ENCODE results near the gene TRIP10.

The TRIP10 gene

GRCh38 chr19:6776999-6777398, 37.5 kb downstream of the TRIP10 start:
- Histone ChIP-seq H3K79me2 (ENCODE audit: insufficient read depth, low read depth) (peaks cover 72% of the 10 kb centered on the region), H3K4me1 (ENCODE audit: low read depth, poor library complexity, severe bottlenecking) (peaks cover 47% of the 10 kb centered on the region), H3K27ac (no peak overlapping the region), H2AFZ (ENCODE audit: low read depth) (no peak overlapping the region), H3K27me3 (ENCODE audit: insufficient read depth, low read depth) (no peaks in the 10 kb centered on the region), H3K36me3 (ENCODE audit: insufficient read depth) (no peaks in the 10 kb centered on the region), H3K4me2 (no peak overlapping the region), H4K20me1 (ENCODE audit: insufficient read depth) (no peaks in the 10 kb centered on the region), H3K9ac (no peak overlapping the region), H3K4me3 (IDR thresholded peaks at IDR 0.05; ENCODE audit: insufficient read depth, low read depth, low read length) (no peak overlapping the region)
- no peak for TF ChIP-seq CTCF (conservative IDR thresholded peaks at IDR 0.05; ENCODE audit: low read depth, low read length)

DNA sequence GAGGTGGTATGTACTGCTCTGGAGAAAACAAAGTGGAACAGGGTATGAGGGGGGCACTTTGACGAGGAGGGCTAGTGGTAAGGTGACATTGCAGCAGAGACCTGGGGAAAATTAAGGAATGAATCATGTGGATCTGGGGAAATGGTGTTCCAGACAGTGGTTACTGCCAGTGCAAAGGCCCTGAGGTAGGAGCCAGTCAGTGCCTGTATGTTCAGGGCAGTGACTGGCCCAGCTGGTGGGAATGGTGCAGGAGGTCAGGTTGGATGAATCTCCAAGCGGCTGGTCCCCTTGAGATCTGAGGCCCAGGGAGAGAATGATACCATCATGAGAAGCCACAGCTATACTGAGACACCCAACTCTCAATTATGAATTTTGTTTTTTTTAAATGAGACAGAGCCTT, 38.0 kb downstream of the TRIP10 start:
- H2AFZ ChIP-seq (ENCODE audit: low read depth), result no peak overlapping the region
- peaks cover 51% of the 10 kb centered on the region for H3K4me1 ChIP-seq (ENCODE audit: low read depth, poor library complexity, severe bottlenecking)
- peaks cover 73% of the 10 kb centered on the region for H3K79me2 ChIP-seq (ENCODE audit: insufficient read depth, low read depth)
- H3K27me3 ChIP-seq (ENCODE audit: insufficient read depth, low read depth), result no peaks in the 10 kb centered on the region
- H3K36me3 ChIP-seq (ENCODE audit: insufficient read depth), result no peaks in the 10 kb centered on the region
- H3K4me3 ChIP-seq (IDR thresholded peaks at IDR 0.05; ENCODE audit: insufficient read depth, low read depth, low read length), result no peak overlapping the region
- TF ChIP-seq CTCF (conservative IDR thresholded peaks at IDR 0.05; ENCODE audit: low read depth, low read length), result no peak
- H3K27ac ChIP-seq, result no peak overlapping the region
- H4K20me1 ChIP-seq (ENCODE audit: insufficient read depth), result no peaks in the 10 kb centered on the region
- H3K9ac ChIP-seq, result no peak overlapping the region
- H3K4me2 ChIP-seq, result no peak overlapping the region

- Histone ChIP-seq H3K4me3 (IDR thresholded peaks at IDR 0.05; ENCODE audit: insufficient read depth, low read depth, low read length) (no peak overlapping the region), H2AFZ (ENCODE audit: low read depth) (no peak overlapping the region), H3K27me3 (ENCODE audit: insufficient read depth, low read depth) (no peaks in the 10 kb centered on the region), H3K9ac (no peak overlapping the region), H3K79me2 (ENCODE audit: insufficient read depth, low read depth) (peaks cover 66% of the 10 kb centered on the region), H3K36me3 (ENCODE audit: insufficient read depth) (no peaks in the 10 kb centered on the region), H3K4me1 (ENCODE audit: low read depth, poor library complexity, severe bottlenecking) (peaks cover 60% of the 10 kb centered on the region), H3K4me2 (peak overlapping the region; percentile 37; the same call in 1 of the 2 replicates), H4K20me1 (ENCODE audit: insufficient read depth) (no peaks in the 10 kb centered on the region), H3K27ac (peak overlapping the region; percentile 29; the same call in 1 of the 2 replicates)
- TF ChIP-seq CTCF (conservative IDR thresholded peaks at IDR 0.05; ENCODE audit: low read depth, low read length), result no peak
These were observed 38.9 kb downstream of the TRIP10 start for GRCh38 chr19:6778386-6778785.

DNA sequence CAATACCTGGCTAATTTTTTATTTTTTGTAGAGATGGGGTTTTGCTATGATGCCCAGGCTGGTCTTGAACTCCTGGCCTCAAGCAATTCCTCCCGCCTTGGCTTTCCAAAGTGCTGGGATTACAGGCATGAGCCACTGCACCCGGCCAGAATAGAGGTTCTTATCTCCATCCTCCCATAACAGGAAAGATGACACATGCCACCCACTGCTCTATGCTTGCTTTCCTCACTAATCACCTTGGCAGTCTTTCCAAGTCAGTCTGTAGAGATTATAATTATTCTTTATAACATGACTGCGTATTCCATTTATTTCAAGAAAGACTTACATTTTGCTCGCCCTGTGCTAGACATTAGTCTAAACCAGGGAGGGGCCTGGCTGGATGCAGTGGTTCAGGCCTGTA, 39.7 kb downstream of the TRIP10 start:
- no peak overlapping the region for H3K4me2 ChIP-seq
- peaks cover 54% of the 10 kb centered on the region for H3K4me1 ChIP-seq (ENCODE audit: low read depth, poor library complexity, severe bottlenecking)
- H2AFZ ChIP-seq (ENCODE audit: low read depth), result no peak overlapping the region
- H4K20me1 ChIP-seq (ENCODE audit: insufficient read depth), result no peaks in the 10 kb centered on the region
- TF ChIP-seq CTCF (conservative IDR thresholded peaks at IDR 0.05; ENCODE audit: low read depth, low read length), result no peak
- H3K9ac ChIP-seq, result no peak overlapping the region
- H3K27ac ChIP-seq, result no peak overlapping the region
- no peak overlapping the region for H3K4me3 ChIP-seq (IDR thresholded peaks at IDR 0.05; ENCODE audit: insufficient read depth, low read depth, low read length)
- no peaks in the 10 kb centered on the region for H3K27me3 ChIP-seq (ENCODE audit: insufficient read depth, low read depth)
- no peaks in the 10 kb centered on the region for H3K36me3 ChIP-seq (ENCODE audit: insufficient read depth)
- H3K79me2 ChIP-seq (ENCODE audit: insufficient read depth, low read depth), result peaks cover 60% of the 10 kb centered on the region

All from KMS-11 (cell line).